GM23338 (cell line): ENCODE results near the gene PRELID3B. TPM values are rescaled to one million over a fixed set of nuclear protein-coding genes. Genes with fewer than 3 reads are reported as not detected.
A peak's percentile ranks its signal among the peaks of the same experiment; 100 is the strongest.

Experiments used
- ATAC-seq: fragments of 200-7000 bp; cut with Tn5 transposase; 3 replicates; pipeline ENCODE4 v1.9.1; 2020
- DNase-seq: peaks from one replicate; pipeline ENCODE4 v3.0.0-alpha.2; 2015; ENCODE audit warnings: low spot score
- H2AFZ ChIP-seq: fragments of 200-600 bp; sonication (generic); 2 replicates; pipeline ENCODE4 v1.8.0; 2016; ENCODE audit warnings: antibody characterized with exemption, mild to moderate bottlenecking, moderate library complexity
- H3F3A ChIP-seq: fragments of 200-600 bp; sonication (generic); replicated peaks from 2 replicates; pipeline ENCODE4 v1.8.0; 2017; ENCODE audit warnings: antibody characterized with exemption, mixed run types, low read depth
- H3K27ac ChIP-seq: fragments of 200-600 bp; sonication (generic); 2 replicates; pipeline ENCODE4 v1.6.1; 2016; ENCODE audit warnings: low read depth
- H3K27me3 ChIP-seq: fragments of 200-600 bp; sonication (generic); 2 replicates; pipeline ENCODE4 v1.8.0; 2016; ENCODE audit warnings: mild to moderate bottlenecking, mixed run types, moderate library complexity; ENCODE audit not compliant: insufficient read depth
- H3K36me3 ChIP-seq: fragments of 200-600 bp; sonication (generic); 2 replicates; pipeline ENCODE4 v1.8.0; 2016; ENCODE audit warnings: mild to moderate bottlenecking; ENCODE audit not compliant: insufficient read depth
- H3K4me1 ChIP-seq: fragments of 200-600 bp; sonication (generic); 2 replicates; pipeline ENCODE4 v1.8.0; 2016; ENCODE audit warnings: mild to moderate bottlenecking, moderate library complexity; ENCODE audit not compliant: insufficient read depth
- H3K4me2 ChIP-seq: fragments of 200-600 bp; sonication (generic); 2 replicates; pipeline ENCODE4 v1.7.1; 2017; ENCODE audit warnings: mixed run types
- H3K4me3 ChIP-seq: fragments of 200-600 bp; sonication (generic); 2 replicates; pipeline ENCODE4 v1.6.1; 2016; ENCODE audit warnings: mixed run types
- H3K79me2 ChIP-seq: fragments of 200-600 bp; sonication (generic); replicated peaks from 2 replicates; pipeline ENCODE4 v1.8.0; 2017; ENCODE audit warnings: mild to moderate bottlenecking; ENCODE audit not compliant: insufficient read depth
- H3K9me2 ChIP-seq: fragments of 200-600 bp; sonication (generic); 2 replicates; pipeline ENCODE4 v1.8.0; 2017; ENCODE audit not compliant: insufficient read depth
- H4K20me1 ChIP-seq: fragments of 200-600 bp; sonication (generic); replicated peaks from 2 replicates; pipeline ENCODE4 v1.8.0; 2017; ENCODE audit warnings: mild to moderate bottlenecking; ENCODE audit not compliant: insufficient read depth
- H3K27ac Mint-ChIP-seq: 2 replicates; pipeline ENCODE4 v1.8.0; 2020; ENCODE audit warnings: inconsistent platforms, mild to moderate bottlenecking, moderate library complexity, mixed read lengths
- H3K27me3 Mint-ChIP-seq: 3 replicates; pipeline ENCODE4 v1.8.0; 2022; ENCODE audit warnings: low read depth, mild to moderate bottlenecking, moderate library complexity, mixed read lengths, inconsistent platforms; ENCODE audit not compliant: insufficient read depth, poor library complexity
- H3K36me3 Mint-ChIP-seq: 3 replicates; pipeline ENCODE4 v1.8.0; 2021; ENCODE audit warnings: low read depth, mild to moderate bottlenecking, inconsistent platforms, moderate library complexity, mixed read lengths
- H3K4me1 Mint-ChIP-seq: 3 replicates; pipeline ENCODE4 v1.8.0; 2020; ENCODE audit warnings: mild to moderate bottlenecking, inconsistent platforms, mixed read lengths
- H3K4me3 Mint-ChIP-seq: 3 replicates; pipeline ENCODE4 v1.8.0; 2021; ENCODE audit warnings: moderate library complexity, mild to moderate bottlenecking, inconsistent platforms, mixed read lengths
- H3K9me3 Mint-ChIP-seq: 3 replicates; pipeline ENCODE4 v1.8.0; 2020; ENCODE audit warnings: moderate library complexity, mild to moderate bottlenecking, inconsistent platforms, mixed read lengths
- CTCF ChIP-seq, 2 experiments: fragments of 200-600 bp in 1 of 2; sonication (generic) in 1 of 2; conservative IDR thresholded peaks; 2 replicates each; pipeline versions ENCODE4 v1.5.1 to v1.6.1; 2016 to 2017; ENCODE audit warnings: antibody characterized with exemption in 2 of 2, low read depth in 2 of 2, mild to moderate bottlenecking in 2 of 2, moderate library complexity in 1 of 2
- ETS1 ChIP-seq: IDR thresholded peaks from 2 replicates; pipeline ENCODE4 v1.6.1; 2016; ENCODE audit warnings: antibody characterized with exemption
- EZH2 ChIP-seq: fragments of 200-600 bp; sonication (generic); IDR thresholded peaks from one replicate; pipeline ENCODE4 v1.8.0; 2017; ENCODE audit warnings: antibody characterized with exemption, mild to moderate bottlenecking, low read depth; ENCODE audit not compliant: unreplicated experiment
- EZH2phosphoT487 ChIP-seq: fragments of 200-600 bp; sonication (generic); IDR thresholded peaks from one replicate; pipeline ENCODE4 v1.8.1; 2018; ENCODE audit warnings: antibody characterized with exemption; ENCODE audit not compliant: unreplicated experiment
- JUNB ChIP-seq: IDR thresholded peaks from one replicate; pipeline ENCODE4 v1.6.1; 2016; ENCODE audit warnings: antibody characterized with exemption; ENCODE audit not compliant: unreplicated experiment
- NANOG ChIP-seq: IDR thresholded peaks from 2 replicates; pipeline ENCODE4 v1.6.1; 2016; ENCODE audit warnings: antibody characterized with exemption, borderline replicate concordance
- POLR2AphosphoS5 ChIP-seq: IDR thresholded peaks from 2 replicates; pipeline ENCODE4 v1.6.1; 2016; ENCODE audit warnings: antibody characterized with exemption, low read depth
- STAT1 ChIP-seq: IDR thresholded peaks from one replicate; pipeline ENCODE4 v1.6.1; 2016; ENCODE audit warnings: antibody characterized with exemption; ENCODE audit not compliant: unreplicated experiment
- ZNF331 ChIP-seq: fragments of 250-450 bp; sonication (Bioruptor Pico); IDR thresholded peaks from 2 replicates; pipeline ENCODE4 v1.5.0; 2020; ENCODE audit warnings: low read depth, mild to moderate bottlenecking, moderate library complexity
- ZNF462 ChIP-seq: fragments of 250-450 bp; sonication (Bioruptor Pico); IDR thresholded peaks from 2 replicates; pipeline ENCODE4 v1.5.0; 2020; ENCODE audit warnings: mild to moderate bottlenecking, moderate library complexity
- polyA plus RNA-seq: library from polyadenylated mRNA; unstranded; fragments of >200 nt; fragmentation: Nextera tagmentation; extraction: Ambion mirVana; gene quantifications from 2 replicates; pipeline ENCODE4 v1.2.1, GENCODE V29; 2016
- total RNA-seq: library from RNA; depleted of rRNA; stranded (reverse); fragments of >200 nt; shearing (Covaris generic); gene quantifications from 2 replicates; pipeline ENCODE4 v1.2.3, GENCODE V29; 2014
- TF ChIP-seq, protein P1 (sequence below): IDR thresholded peaks from one replicate; pipeline ENCODE4 v1.6.1; 2018; ENCODE audit warnings: antibody characterized with exemption; ENCODE audit not compliant: unreplicated experiment

Gene PRELID3B
- total and polyA plus RNA-seq, 2 experiments from 2014 or later = 42.7 to 43.6 TPM

- TF ChIP-seq CTCF (conservative IDR thresholded peaks at IDR 0.05; ENCODE audit: low read depth in 2 of 2) (no peak), POLR2AphosphoS5 (no peak), STAT1 (no peak), NANOG (no peak), EZH2phosphoT487 (no peak), EZH2 (no peak), ETS1 (no peak), ZNF331 (CRISPR knock-in tag) (no peak)
Measured at GRCh38 chr20:59063358-59064213, 21.0 kb upstream of the PRELID3B start (continued).

GRCh38 chr20:59062081-59062480 lies 19.5 kb upstream of the PRELID3B start:
- ATAC-seq (no peak), DNase-seq (no peak)
- H3K36me3 Mint-ChIP-seq = no peaks in the 10 kb centered on the region
- no peaks in the 10 kb centered on the region for H3K4me1 Mint-ChIP-seq
- H3K9me3 Mint-ChIP-seq = no peaks in the 10 kb centered on the region
- Histone ChIP-seq H3K79me2 (no peaks in the 10 kb centered on the region), H3F3A (no peaks in the 10 kb centered on the region), H3K36me3 (no peaks in the 10 kb centered on the region), H3K27ac (no peak overlapping the region), H3K4me3 (no peak overlapping the region), H4K20me1 (no peaks in the 10 kb centered on the region), H3K4me2 (no peak overlapping the region), H3K9me2 (no peaks in the 10 kb centered on the region), H3K4me1 (no peaks in the 10 kb centered on the region), H3K27me3 (no peaks in the 10 kb centered on the region), H2AFZ (no peak overlapping the region)
- H3K27me3 Mint-ChIP-seq = peaks cover 3% of the 10 kb centered on the region
- H3K27ac Mint-ChIP-seq = no peak overlapping the region
- H3K4me3 Mint-ChIP-seq = no peak overlapping the region
- TF ChIP-seq, protein P1, sequence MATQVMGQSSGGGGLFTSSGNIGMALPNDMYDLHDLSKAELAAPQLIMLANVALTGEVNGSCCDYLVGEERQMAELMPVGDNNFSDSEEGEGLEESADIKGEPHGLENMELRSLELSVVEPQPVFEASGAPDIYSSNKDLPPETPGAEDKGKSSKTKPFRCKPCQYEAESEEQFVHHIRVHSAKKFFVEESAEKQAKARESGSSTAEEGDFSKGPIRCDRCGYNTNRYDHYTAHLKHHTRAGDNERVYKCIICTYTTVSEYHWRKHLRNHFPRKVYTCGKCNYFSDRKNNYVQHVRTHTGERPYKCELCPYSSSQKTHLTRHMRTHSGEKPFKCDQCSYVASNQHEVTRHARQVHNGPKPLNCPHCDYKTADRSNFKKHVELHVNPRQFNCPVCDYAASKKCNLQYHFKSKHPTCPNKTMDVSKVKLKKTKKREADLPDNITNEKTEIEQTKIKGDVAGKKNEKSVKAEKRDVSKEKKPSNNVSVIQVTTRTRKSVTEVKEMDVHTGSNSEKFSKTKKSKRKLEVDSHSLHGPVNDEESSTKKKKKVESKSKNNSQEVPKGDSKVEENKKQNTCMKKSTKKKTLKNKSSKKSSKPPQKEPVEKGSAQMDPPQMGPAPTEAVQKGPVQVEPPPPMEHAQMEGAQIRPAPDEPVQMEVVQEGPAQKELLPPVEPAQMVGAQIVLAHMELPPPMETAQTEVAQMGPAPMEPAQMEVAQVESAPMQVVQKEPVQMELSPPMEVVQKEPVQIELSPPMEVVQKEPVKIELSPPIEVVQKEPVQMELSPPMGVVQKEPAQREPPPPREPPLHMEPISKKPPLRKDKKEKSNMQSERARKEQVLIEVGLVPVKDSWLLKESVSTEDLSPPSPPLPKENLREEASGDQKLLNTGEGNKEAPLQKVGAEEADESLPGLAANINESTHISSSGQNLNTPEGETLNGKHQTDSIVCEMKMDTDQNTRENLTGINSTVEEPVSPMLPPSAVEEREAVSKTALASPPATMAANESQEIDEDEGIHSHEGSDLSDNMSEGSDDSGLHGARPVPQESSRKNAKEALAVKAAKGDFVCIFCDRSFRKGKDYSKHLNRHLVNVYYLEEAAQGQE = peak; percentile 37
- TF ChIP-seq JUNB = no peak
- no peak for TF ChIP-seq ZNF462 (CRISPR knock-in tag)
- no peak for TF ChIP-seq EZH2phosphoT487
